ENCODE measurements around the gene MRPL9. TPM values are rescaled to one million over a fixed set of nuclear protein-coding genes. Genes with fewer than 3 reads are reported as not detected.
A peak's percentile ranks its signal among the peaks of the same experiment; 100 is the strongest.
"Not testable (repeated sequence)": the region's sequence is repeated elsewhere in the genome, so short reads cannot be mapped to it uniquely, and the experiment has no call there.

The MRPL9 gene
- total RNA-seq, 1 donor from 2014 or later = 75.0 TPM

DNA sequence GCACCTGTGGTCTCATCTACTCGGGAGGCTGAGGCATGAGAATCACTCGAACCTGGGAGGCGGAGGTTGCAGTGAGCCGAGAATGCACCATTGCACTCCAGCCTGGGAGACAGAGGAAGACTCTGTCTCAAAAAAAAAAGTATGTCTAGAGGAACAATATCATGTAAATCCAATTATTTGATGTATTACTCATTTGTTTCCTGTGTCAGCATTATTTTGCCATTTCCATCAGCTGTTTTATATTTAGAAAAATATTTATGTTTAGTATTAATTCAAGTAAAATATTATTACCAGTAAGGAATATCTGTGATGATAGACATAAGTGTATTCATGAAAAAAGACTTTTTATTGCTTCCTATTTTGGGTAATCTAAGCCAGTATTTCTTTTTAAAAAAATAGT, 14.0 kb upstream of the MRPL9 start:
- Mint-ChIP-seq H3K4me1 (ENCODE audit: low read depth, unreplicated experiment) (no peaks in the 10 kb centered on the region), H3K27ac (ENCODE audit: unreplicated experiment) (no peak overlapping the region), H3K36me3 (ENCODE audit: unreplicated experiment) (peaks cover 8% of the 10 kb centered on the region), H3K9me3 (ENCODE audit: unreplicated experiment) (no peaks in the 10 kb centered on the region), H3K27me3 (ENCODE audit: unreplicated experiment) (no peaks in the 10 kb centered on the region), H3K4me3 (ENCODE audit: unreplicated experiment) (no peak overlapping the region)
- TF ChIP-seq, protein P1, sequence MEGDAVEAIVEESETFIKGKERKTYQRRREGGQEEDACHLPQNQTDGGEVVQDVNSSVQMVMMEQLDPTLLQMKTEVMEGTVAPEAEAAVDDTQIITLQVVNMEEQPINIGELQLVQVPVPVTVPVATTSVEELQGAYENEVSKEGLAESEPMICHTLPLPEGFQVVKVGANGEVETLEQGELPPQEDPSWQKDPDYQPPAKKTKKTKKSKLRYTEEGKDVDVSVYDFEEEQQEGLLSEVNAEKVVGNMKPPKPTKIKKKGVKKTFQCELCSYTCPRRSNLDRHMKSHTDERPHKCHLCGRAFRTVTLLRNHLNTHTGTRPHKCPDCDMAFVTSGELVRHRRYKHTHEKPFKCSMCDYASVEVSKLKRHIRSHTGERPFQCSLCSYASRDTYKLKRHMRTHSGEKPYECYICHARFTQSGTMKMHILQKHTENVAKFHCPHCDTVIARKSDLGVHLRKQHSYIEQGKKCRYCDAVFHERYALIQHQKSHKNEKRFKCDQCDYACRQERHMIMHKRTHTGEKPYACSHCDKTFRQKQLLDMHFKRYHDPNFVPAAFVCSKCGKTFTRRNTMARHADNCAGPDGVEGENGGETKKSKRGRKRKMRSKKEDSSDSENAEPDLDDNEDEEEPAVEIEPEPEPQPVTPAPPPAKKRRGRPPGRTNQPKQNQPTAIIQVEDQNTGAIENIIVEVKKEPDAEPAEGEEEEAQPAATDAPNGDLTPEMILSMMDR (IDR thresholded peaks at IDR 0.05; ENCODE audit: partially characterized antibody, unreplicated experiment) = no peak
- DNase-seq = no peak

DNA sequence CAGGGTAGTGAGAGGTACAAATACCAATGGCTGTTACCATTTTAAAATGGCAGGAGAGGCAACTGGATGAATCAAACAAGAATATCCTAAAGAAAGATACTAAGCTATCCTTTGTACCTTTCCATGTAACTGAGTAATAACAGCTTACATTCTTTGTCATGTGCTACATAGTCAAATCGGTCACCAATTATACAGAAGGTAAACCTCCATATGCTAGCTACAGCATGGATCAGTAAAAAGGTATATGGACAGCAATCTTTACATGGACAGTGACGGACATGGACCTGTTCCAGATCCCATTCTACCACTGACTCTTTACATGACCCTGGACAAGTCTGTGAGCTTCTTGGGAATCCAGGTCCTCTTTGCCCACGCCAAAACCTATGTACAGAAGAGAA, 13.4 kb upstream of the MRPL9 start:
- no peak overlapping the region for H3K27ac Mint-ChIP-seq (ENCODE audit: unreplicated experiment)
- H3K4me3 Mint-ChIP-seq (ENCODE audit: unreplicated experiment) = no peak overlapping the region
- no peak for DNase-seq
- H3K9me3 Mint-ChIP-seq (ENCODE audit: unreplicated experiment) = no peaks in the 10 kb centered on the region
- H3K27me3 Mint-ChIP-seq (ENCODE audit: unreplicated experiment) = no peaks in the 10 kb centered on the region
- H3K4me1 Mint-ChIP-seq (ENCODE audit: low read depth, unreplicated experiment) = no peaks in the 10 kb centered on the region
- TF ChIP-seq, protein P1 (IDR thresholded peaks at IDR 0.05; ENCODE audit: partially characterized antibody, unreplicated experiment) = no peak
- H3K36me3 Mint-ChIP-seq (ENCODE audit: unreplicated experiment) = peaks cover 8% of the 10 kb centered on the region

DNA sequence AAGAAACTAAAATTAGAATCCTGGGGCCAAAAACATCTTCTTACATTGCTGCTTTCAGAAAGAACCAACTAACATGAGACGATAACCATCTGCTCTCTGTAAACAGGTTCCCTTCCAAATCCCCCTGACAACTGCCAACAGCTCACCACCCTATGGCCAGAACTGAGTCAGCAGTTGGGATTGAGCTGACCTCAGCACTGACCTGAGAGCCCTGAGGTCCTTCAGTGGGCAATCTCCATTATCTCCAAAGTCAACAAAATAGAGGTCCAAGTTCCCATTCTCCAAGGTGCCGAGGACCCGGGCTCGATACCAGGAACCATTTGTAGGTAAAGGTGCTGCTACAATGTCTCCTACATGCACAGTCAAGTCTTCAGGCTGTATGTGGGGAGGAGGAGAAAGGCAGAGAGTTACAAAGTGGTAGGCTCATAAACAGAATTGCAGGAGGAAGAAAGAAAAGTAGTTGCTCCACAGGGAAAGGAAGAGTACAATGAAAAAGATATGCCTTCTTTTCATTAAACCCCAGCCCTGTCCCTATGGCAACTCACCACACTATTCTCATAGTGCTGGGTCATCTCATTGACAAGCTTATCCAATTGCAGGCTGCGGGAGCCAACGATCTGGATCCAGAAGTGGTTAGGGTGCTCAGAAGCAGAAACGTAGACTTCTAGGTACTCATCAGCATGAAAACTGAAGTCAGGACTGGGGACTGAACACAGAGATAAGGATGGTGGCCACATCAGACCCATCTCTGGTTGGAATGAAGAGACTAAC, 12.8 kb upstream of the MRPL9 start:
- Mint-ChIP-seq H3K4me3 (ENCODE audit: unreplicated experiment) (no peak overlapping the region), H3K4me1 (ENCODE audit: low read depth, unreplicated experiment) (no peaks in the 10 kb centered on the region), H3K36me3 (ENCODE audit: unreplicated experiment) (peaks cover 8% of the 10 kb centered on the region), H3K27ac (ENCODE audit: unreplicated experiment) (no peak overlapping the region), H3K27me3 (ENCODE audit: unreplicated experiment) (no peaks in the 10 kb centered on the region), H3K9me3 (ENCODE audit: unreplicated experiment) (no peaks in the 10 kb centered on the region)
- DNase-seq = no peak
- TF ChIP-seq, protein P1 (IDR thresholded peaks at IDR 0.05; ENCODE audit: partially characterized antibody, unreplicated experiment) = no peak

DNA sequence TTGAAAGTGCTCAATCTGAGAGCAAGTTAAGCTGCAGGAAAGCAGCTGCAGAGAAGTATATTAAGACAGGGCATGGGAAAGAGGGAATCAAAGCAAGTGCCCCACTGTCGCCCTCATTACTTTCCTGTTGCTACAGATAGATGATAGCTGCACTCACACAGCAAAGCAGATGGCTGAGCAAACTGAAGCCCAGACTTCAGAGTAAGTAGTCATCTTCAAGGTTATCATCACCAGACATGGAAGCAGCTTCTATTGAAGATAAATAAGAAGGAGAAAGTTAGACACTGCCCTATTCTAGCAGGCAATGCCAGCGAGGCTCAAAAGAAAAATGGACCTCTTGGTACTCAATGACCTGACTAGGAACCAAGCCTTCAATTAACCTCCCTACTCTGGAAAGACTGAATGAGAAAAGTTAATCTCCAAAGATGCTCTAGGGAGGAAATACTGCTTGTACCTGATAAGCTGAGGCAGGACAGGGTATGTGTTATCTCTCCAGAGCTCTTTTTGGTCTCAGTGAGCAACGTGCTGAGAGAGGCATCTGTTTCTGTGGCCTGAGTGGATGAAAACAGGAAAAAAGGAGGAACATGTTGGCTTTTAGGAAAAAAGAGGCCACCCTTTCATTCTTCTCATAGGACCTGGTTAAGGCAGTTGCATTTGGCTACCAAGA, 11.1 kb upstream of the MRPL9 start:
- DNase-seq = no peak
- Mint-ChIP-seq H3K36me3 (ENCODE audit: unreplicated experiment) (peaks cover 8% of the 10 kb centered on the region), H3K4me3 (ENCODE audit: unreplicated experiment) (no peak overlapping the region), H3K4me1 (ENCODE audit: low read depth, unreplicated experiment) (no peaks in the 10 kb centered on the region), H3K9me3 (ENCODE audit: unreplicated experiment) (peaks cover 2% of the 10 kb centered on the region), H3K27ac (ENCODE audit: unreplicated experiment) (no peak overlapping the region), H3K27me3 (ENCODE audit: unreplicated experiment) (no peaks in the 10 kb centered on the region)
- TF ChIP-seq, protein P1 (IDR thresholded peaks at IDR 0.05; ENCODE audit: partially characterized antibody, unreplicated experiment) = no peak

DNA sequence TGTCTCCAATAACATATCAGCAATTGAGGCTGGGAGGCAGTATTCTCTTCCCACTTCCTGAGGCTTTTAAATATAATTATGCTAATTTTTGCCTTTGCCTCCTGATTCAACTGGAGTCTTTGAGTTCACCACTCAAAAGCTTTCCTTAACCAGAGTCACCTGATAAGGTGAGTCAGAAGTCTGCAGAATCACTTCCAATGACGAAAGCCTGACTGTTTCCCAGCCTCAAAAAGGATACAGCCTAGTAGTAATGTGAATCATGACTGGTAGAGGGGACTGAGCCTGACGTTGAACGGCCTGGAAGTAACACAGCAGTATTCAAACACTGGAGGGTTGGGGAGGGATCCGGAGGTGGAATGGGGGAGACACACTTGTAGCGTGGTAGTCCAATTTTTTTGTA, 10.4 kb upstream of the MRPL9 start:
- Mint-ChIP-seq H3K4me1 (ENCODE audit: low read depth, unreplicated experiment) (no peaks in the 10 kb centered on the region), H3K27ac (ENCODE audit: unreplicated experiment) (no peak overlapping the region), H3K4me3 (ENCODE audit: unreplicated experiment) (no peak overlapping the region), H3K9me3 (ENCODE audit: unreplicated experiment) (peaks cover 2% of the 10 kb centered on the region), H3K36me3 (ENCODE audit: unreplicated experiment) (peaks cover 8% of the 10 kb centered on the region), H3K27me3 (ENCODE audit: unreplicated experiment) (no peaks in the 10 kb centered on the region)
- DNase-seq = no peak
- TF ChIP-seq, protein P1 (IDR thresholded peaks at IDR 0.05; ENCODE audit: partially characterized antibody, unreplicated experiment) = no peak

DNA sequence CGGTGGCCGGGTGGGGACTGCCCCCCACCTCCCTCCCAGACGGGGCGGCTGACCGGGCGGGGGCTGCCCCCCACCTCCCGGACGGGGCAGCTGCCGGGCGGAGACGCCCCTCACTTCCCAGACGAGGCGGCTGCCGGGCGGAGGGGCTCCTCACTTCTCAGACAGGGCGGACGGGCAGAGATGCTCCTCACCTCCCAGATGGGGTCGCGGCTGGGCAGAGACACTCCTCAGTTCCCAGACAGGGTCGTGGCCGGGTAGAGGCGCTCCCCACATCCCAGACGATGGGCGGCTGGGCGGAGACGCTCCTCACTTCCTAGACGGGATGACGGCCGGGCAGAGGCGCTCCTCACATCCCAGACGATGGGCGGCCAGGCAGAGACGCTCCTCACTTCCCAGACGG, 6.0 kb upstream of the MRPL9 start:
- not testable (repeated sequence) for H3K27me3 Mint-ChIP-seq (ENCODE audit: unreplicated experiment); H3K9me3 Mint-ChIP-seq (ENCODE audit: unreplicated experiment); H3K4me1 Mint-ChIP-seq (ENCODE audit: low read depth, unreplicated experiment); H3K27ac Mint-ChIP-seq (ENCODE audit: unreplicated experiment); H3K36me3 Mint-ChIP-seq (ENCODE audit: unreplicated experiment); H3K4me3 Mint-ChIP-seq (ENCODE audit: unreplicated experiment)
- peak; percentile 17 for DNase-seq

DNA sequence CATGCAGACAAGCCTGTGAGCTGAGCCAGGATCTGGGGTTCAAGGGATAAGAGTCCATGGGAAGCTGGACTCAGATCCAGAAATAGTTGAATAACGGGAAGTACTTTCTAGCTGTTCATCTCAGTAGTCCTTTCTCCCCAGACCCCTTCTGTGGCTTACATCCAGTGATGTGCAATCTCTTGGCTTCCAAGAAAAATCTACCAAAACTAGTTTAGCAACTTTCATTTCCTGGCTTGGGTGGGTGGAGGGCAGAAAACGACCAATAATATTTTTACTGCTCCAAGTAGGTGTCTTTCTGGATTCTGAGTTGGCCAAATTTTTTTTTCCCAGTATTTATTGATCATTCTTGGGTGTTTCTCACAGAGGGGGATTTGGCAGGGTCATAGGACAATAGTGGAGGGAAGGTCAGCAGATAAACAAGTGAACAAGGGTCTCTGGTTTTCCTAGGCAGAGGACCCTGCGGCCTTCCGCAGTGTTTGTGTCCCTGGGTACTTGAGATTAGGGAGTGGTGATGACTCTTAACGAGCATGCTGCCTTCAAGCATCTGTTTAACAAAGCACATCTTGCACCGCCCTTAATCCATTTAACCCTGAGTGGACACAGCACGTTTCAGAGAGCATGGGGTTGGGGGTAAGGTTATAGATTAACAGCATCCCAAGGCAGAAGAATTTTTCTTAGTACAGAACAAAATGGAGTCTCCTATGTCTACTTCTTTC, 5.2 kb upstream of the MRPL9 start:
- not testable (repeated sequence) for H3K4me1 Mint-ChIP-seq (ENCODE audit: low read depth, unreplicated experiment); H3K36me3 Mint-ChIP-seq (ENCODE audit: unreplicated experiment); H3K27me3 Mint-ChIP-seq (ENCODE audit: unreplicated experiment); H3K4me3 Mint-ChIP-seq (ENCODE audit: unreplicated experiment); H3K9me3 Mint-ChIP-seq (ENCODE audit: unreplicated experiment); DNase-seq
- H3K27ac Mint-ChIP-seq (ENCODE audit: unreplicated experiment) = peak overlapping the region; percentile 59
